ENCODE measurements around the gene MYBPH. TPM values are rescaled to one million over a fixed set of nuclear protein-coding genes. Genes with fewer than 3 reads are reported as not detected.

The MYBPH gene
- total RNA-seq, 6 experiments from 2014 or later, result 0.12 TPM; not detected in 5

DNA sequence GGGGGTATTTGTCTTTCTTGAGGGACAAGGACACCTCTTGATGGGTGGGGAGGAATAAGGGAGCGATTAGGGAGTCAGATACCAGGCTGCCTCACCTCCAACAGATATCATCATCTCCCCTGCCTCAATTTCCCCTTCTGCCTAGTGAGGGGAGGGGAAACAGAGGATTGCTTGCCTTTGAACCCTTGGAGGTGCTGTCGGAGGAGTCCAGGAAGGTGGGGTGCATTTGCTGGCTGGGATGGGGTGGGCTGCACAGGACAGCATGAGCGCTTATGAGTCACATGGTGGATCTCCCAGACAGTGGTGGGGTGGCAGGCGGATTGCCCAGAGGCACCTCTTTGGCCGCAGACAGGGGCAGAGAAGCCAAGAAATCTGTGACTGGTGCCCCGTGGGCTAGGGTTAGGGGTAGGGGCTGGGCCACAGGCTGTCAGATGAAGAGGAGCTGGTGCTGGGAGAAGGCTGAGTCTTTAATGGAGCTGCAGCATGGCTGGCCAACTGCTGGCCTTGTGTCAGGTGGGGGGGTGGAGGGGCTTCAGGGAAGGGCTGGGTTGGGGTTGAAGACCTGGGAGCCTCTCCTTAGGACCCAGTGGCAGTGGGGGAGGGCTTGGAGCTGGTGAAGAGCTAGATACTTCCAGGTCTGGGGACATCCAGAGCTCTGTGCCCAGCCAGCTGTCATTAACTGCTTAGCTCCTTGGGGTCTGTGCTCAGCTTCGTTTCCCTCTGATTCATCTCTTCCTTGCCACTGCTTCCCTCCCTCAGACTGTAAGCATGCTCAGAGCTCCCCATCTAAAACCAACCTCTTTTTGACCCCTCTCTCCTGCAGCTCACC is 55.1 kb downstream of the MYBPH start:
- intact Hi-C loops (cut with DNase I), result loop anchor here in 1 of 2 donors (5.0 kb wide), 1 partner anchor 97 kb away; no protein-coding TSS in a partner anchor
- H3K4me1 ChIP-seq, result no peaks in the 10 kb centered on the region
- no peaks in the 10 kb centered on the region for H3K9me3 ChIP-seq
- DNase-seq (no peak), ATAC-seq (no peak)
- 52% methylated on average over 5 of the region's 7 CpGs for WGBS (ENCODE audit: insufficient coverage, low coverage, low lambda C conversion rate, missing lambda C conversion rate)
- no peak for TF ChIP-seq POLR2A (IDR thresholded peaks at IDR 0.05)
- TF ChIP-seq, protein P1, sequence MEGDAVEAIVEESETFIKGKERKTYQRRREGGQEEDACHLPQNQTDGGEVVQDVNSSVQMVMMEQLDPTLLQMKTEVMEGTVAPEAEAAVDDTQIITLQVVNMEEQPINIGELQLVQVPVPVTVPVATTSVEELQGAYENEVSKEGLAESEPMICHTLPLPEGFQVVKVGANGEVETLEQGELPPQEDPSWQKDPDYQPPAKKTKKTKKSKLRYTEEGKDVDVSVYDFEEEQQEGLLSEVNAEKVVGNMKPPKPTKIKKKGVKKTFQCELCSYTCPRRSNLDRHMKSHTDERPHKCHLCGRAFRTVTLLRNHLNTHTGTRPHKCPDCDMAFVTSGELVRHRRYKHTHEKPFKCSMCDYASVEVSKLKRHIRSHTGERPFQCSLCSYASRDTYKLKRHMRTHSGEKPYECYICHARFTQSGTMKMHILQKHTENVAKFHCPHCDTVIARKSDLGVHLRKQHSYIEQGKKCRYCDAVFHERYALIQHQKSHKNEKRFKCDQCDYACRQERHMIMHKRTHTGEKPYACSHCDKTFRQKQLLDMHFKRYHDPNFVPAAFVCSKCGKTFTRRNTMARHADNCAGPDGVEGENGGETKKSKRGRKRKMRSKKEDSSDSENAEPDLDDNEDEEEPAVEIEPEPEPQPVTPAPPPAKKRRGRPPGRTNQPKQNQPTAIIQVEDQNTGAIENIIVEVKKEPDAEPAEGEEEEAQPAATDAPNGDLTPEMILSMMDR (IDR thresholded peaks at IDR 0.05), result no peak
- H3K27me3 ChIP-seq, result no peaks in the 10 kb centered on the region
- no peak overlapping the region for H3K4me3 ChIP-seq
- no peaks in the 10 kb centered on the region for H3K36me3 ChIP-seq
- no peak overlapping the region for H3K27ac ChIP-seq

Other genes starting within 250 kb of the MYBPH start
- 10 to 100 TPM; 10.7 to 13.0 (median 12.3) TPM for gene KLHL12, start 248.6 kb downstream of the MYBPH start, total RNA-seq
- gene ADIPOR1, start 217.5 kb downstream of the MYBPH start, total RNA-seq, result 10 to 100 TPM; 49.3 to 88.3 (median 61.1) TPM
- gene CYB5R1, start 208.6 kb downstream of the MYBPH start, total RNA-seq, result 10 to 100 TPM; 29.6 to 42.7 (median 36.4) TPM
- gene TMEM183A, start 168.5 kb downstream of the MYBPH start, total RNA-seq, result 10 to 100 TPM; 21.4 to 38.1 (median 31.0) TPM
- gene PPFIA4, start 149.3 kb downstream of the MYBPH start, total RNA-seq, result 1 to 10 TPM in 1 of 6 experiments, under 1 TPM in 4, not detected in 1; 0.18 to 5.5 (median 0.49) TPM
- gene MYOG, start 89.8 kb downstream of the MYBPH start, total RNA-seq, result not detected
- gene ADORA1, start 48.1 kb downstream of the MYBPH start, total RNA-seq, result under 1 TPM in 5 of 6 experiments, not detected in 1; 0.31 to 0.78 (median 0.39) TPM
- 100 to 1,000 TPM in 3 of 6 experiments, 10 to 100 TPM in 2, 1 to 10 TPM in 1; 2.8 to 397 (median 219) TPM for gene CHI3L1, start 10.9 kb upstream of the MYBPH start, total RNA-seq
- under 1 TPM in 3 of 6 experiments, not detected in 3; 0.46 to 0.61 (median 0.46) TPM for gene CHIT1, start 53.8 kb upstream of the MYBPH start, total RNA-seq
- gene BTG2, start 129.7 kb upstream of the MYBPH start, total RNA-seq, result 10 to 100 TPM in 1 of 6 experiments, 1 to 10 TPM in 5; 2.0 to 11.2 (median 5.4) TPM
- 1 to 10 TPM; 2.7 to 9.0 (median 3.8) TPM for gene FMOD, start 175.3 kb upstream of the MYBPH start, total RNA-seq

Measured in right lobe of liver (tissue), 6 donors.